ENCODE data around the gene PTPRT.

DNA sequence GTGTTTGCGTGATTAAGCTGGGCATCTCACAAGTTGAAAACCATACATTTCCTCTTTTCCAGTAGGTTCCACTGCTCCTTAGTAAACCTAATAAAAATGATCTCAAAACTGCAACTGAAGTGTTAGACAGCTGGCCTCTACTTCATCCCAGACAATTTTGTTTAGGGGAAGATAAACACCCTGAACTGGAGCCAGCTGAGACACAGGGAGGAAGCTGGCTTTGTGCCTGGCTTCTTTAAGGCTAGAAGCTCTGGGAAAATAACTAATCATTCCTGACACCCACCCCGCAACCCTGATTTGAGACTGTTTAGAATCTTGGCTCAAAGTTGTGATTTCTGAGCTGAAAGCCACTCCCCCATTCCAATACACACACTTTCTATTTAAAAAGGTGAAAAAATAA is 11.6 kb downstream of the PTPRT start:
- TF ChIP-seq, protein P1, sequence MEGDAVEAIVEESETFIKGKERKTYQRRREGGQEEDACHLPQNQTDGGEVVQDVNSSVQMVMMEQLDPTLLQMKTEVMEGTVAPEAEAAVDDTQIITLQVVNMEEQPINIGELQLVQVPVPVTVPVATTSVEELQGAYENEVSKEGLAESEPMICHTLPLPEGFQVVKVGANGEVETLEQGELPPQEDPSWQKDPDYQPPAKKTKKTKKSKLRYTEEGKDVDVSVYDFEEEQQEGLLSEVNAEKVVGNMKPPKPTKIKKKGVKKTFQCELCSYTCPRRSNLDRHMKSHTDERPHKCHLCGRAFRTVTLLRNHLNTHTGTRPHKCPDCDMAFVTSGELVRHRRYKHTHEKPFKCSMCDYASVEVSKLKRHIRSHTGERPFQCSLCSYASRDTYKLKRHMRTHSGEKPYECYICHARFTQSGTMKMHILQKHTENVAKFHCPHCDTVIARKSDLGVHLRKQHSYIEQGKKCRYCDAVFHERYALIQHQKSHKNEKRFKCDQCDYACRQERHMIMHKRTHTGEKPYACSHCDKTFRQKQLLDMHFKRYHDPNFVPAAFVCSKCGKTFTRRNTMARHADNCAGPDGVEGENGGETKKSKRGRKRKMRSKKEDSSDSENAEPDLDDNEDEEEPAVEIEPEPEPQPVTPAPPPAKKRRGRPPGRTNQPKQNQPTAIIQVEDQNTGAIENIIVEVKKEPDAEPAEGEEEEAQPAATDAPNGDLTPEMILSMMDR (IDR thresholded peaks at IDR 0.05): no peak
- no peak for TF ChIP-seq POLR2A (IDR thresholded peaks at IDR 0.05)

Measured in Peyer's patch (tissue), 4 donors.